Activated T-cell treated with anti-CD3 and anti-CD28 coated beads, Interleukin-2, amount 50 U/mL, for 72 hours (primary cell): Measurements from ENCODE around the gene ARSH. TPM values are rescaled to one million over a fixed set of nuclear protein-coding genes. Genes with fewer than 3 reads are reported as not detected.
A peak's percentile ranks its signal among the peaks of the same experiment; 100 is the strongest.
"Not testable (repeated sequence)": the region's sequence is repeated elsewhere in the genome, so short reads cannot be mapped to it uniquely, and the experiment has no call there.

Experiments used
- ATAC-seq, 2 donors: fragments of 150-1000 bp; cut with Tn5 transposase; replicated peaks in 1 of 2; 2 replicates each; pipeline ENCODE4 v1.10.0; 2021; ENCODE audit warnings: moderate library complexity in 2 of 2, mild to moderate bottlenecking in 1 of 2
- DNase-seq, 2 donors: peaks; one replicate each; pipeline ENCODE4 v3.0.0; 2021 to 2022; ENCODE audit warnings: mixed read lengths in 1 of 2
- H3K27ac Mint-ChIP-seq: one replicate; pipeline ENCODE4 v1.8.0; 2022; ENCODE audit warnings: mild to moderate bottlenecking, moderate library complexity, mixed read lengths
- H3K27me3 Mint-ChIP-seq: one replicate; pipeline ENCODE4 v1.8.0; 2022; ENCODE audit warnings: low read depth, mixed read lengths
- H3K36me3 Mint-ChIP-seq, 2 donors: one replicate each; pipeline ENCODE4 v1.8.0; 2022; ENCODE audit warnings: mixed read lengths in 2 of 2, mild to moderate bottlenecking in 1 of 2; ENCODE audit not compliant: insufficient read depth in 2 of 2
- H3K4me1 Mint-ChIP-seq: one replicate; pipeline ENCODE4 v1.8.0; 2022; ENCODE audit warnings: low read depth, mixed read lengths
- H3K4me3 Mint-ChIP-seq, 2 donors: one replicate each; pipeline ENCODE4 v1.8.0; 2022; ENCODE audit warnings: mild to moderate bottlenecking in 2 of 2, mixed read lengths in 2 of 2, moderate library complexity in 2 of 2
- H3K9me3 Mint-ChIP-seq, 2 donors: one replicate each; pipeline ENCODE4 v1.8.0; 2022; ENCODE audit warnings: mixed read lengths in 2 of 2
- total RNA-seq, 2 donors: library from RNA; stranded (reverse); gene quantifications; one replicate each; pipeline ENCODE4 v1.2.3, GENCODE V29; 2022

The ARSH gene, protein sequence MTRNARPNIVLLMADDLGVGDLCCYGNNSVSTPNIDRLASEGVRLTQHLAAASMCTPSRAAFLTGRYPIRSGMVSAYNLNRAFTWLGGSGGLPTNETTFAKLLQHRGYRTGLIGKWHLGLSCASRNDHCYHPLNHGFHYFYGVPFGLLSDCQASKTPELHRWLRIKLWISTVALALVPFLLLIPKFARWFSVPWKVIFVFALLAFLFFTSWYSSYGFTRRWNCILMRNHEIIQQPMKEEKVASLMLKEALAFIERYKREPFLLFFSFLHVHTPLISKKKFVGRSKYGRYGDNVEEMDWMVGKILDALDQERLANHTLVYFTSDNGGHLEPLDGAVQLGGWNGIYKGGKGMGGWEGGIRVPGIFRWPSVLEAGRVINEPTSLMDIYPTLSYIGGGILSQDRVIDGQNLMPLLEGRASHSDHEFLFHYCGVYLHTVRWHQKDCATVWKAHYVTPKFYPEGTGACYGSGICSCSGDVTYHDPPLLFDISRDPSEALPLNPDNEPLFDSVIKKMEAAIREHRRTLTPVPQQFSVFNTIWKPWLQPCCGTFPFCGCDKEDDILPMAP
- total RNA-seq: not detected

DNA sequence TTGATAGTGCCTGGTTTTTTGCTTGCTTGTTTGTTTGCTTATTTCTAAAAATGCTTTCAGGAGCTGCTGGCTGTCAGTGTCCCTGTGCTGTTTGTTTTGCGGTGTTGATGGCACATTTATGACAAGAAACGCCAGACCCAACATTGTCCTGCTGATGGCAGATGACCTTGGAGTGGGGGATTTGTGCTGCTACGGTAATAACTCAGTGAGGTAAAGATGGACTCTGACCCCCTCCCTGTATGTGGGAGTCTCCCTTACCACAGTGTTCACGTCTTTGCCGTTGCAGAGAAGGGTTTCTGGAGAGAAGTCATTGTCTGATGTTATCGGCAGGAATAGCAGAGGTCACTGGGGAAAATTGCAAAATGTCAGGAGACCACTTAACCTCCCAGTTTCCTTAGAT lies at the start of gene ARSH:
ARSH (plus strand) TSS at position 52 of the 400 bp plus-strand sequence; CDS start at position 119, 67 bp downstream.
- no peaks in the 10 kb centered on the region for H3K4me1 Mint-ChIP-seq
- peaks cover 0 to 3% of the 10 kb centered on the region in 2 donors for H3K36me3 Mint-ChIP-seq
- H3K4me3 Mint-ChIP-seq: no peak within 1 kb of the TSS
- no peak within 1 kb of the TSS for H3K27ac Mint-ChIP-seq
- ATAC-seq (no peak), DNase-seq (no peak)
- peaks cover 0 to 2% of the 10 kb centered on the region in 2 donors for H3K9me3 Mint-ChIP-seq
- no peaks in the 10 kb centered on the region for H3K27me3 Mint-ChIP-seq

DNA sequence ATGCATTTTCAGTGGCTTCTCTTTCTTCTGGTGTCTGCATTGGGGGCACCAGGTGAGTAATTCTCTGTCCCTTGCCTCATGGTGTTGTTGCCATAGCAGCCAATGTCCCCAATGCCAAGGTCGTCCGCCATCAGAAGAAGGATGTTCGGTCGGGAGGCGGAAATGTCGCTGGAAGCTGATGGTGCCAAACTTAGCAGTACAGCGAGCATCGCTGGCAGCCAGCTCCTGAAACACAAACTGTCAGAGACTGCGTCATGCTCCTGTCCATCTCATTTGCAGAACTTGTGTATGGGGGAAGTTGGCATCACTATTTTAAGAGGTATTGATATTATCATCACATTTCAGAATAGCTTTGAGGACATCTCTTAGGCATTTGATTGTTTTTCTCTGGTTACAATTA lies 48.1 kb upstream of the ARSH start:
- DNase-seq (no peak), ATAC-seq (no peak)
- no peaks in the 10 kb centered on the region for H3K9me3 Mint-ChIP-seq
- H3K4me3 Mint-ChIP-seq: no peak overlapping the region
- H3K27ac Mint-ChIP-seq: no peak overlapping the region
- H3K27me3 Mint-ChIP-seq: peaks cover 16% of the 10 kb centered on the region
- no peaks in the 10 kb centered on the region for H3K36me3 Mint-ChIP-seq
- no peaks in the 10 kb centered on the region for H3K4me1 Mint-ChIP-seq

GRCh38 chrX:2960861-2961515 lies 45.4 kb upstream of the ARSH start:
- DNase-seq: no peak
- Mint-ChIP-seq H3K27me3 (peaks cover 16% of the 10 kb centered on the region), H3K27ac (no peak overlapping the region), H3K9me3 (no peaks in the 10 kb centered on the region), H3K4me3 (no peak overlapping the region), H3K4me1 (peaks cover 2% of the 10 kb centered on the region), H3K36me3 (no peaks in the 10 kb centered on the region)
- ATAC-seq: no peak

GRCh38 chrX:2962381-2962780 lies 44.0 kb upstream of the ARSH start:
- H3K4me3 Mint-ChIP-seq: no peak overlapping the region

DNA sequence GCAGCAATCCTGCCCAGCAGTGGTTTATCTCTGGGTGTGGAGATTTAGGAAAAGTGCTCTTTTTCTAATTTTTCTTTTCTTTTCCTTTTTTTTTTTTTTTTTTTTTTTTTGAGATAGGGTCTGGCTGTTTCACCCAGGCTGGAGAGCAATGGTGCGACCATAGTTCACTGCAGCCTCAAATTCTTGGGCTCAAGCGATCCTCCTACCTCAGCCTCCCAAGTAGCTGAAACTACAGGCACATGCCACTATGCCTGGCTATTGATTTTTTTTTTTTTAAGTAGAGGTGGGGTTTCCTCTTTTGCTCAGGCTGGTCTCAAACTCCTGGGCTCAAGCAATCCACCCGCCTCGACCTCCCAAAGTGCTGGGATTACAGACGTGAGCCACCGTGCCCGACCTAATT lies 42.9 kb upstream of the ARSH start:
- not testable (repeated sequence) for DNase-seq, ATAC-seq
- peaks cover 10% of the 10 kb centered on the region for H3K4me1 Mint-ChIP-seq

More at GRCh38 chrX:2962381-2962780, 44.0 kb upstream of the ARSH start:
- Mint-ChIP-seq H3K9me3 (no peaks in the 10 kb centered on the region), H3K4me1 (peaks cover 3% of the 10 kb centered on the region), H3K27ac (no peak overlapping the region), H3K27me3 (peaks cover 16% of the 10 kb centered on the region), H3K36me3 (no peaks in the 10 kb centered on the region)
- DNase-seq (no peak), ATAC-seq (no peak)

DNA sequence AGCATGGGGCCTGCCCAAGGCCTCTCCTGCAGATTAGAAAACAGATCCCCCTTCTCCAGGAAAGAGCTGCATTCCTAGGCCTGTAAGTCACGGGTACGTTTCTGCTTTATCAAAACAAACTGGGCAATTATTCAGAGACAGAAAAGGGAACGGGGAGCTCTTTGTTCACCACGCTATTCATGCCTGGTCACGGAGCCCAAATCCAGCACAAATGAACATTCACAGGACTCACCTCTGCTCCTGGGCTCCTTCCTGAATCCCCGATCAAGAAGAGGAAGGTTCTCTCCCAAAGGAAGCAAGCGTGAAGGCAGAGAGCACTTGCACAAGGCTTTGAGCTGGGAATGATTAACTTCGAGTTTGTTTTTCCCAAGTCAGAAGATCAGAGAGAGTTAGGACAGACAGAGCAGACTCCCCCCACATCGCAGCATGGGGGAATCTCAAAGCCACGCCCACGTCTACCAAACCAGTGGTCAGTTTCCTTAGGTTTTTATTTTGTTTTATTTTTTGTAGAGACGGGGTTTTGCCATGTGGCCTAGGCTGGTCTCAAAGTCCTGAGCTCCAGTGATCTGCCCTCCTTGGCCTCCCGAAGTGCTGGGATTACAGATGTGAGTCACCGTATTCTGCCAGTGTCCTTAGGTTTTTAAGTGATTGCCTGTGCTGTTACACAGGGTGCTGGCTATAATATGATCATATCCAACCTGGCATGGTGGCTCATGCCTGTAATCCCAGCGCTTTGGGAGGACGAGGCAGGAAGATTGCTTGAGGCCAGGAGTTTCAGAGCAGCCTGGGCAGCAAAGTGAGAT lies 42.2 kb upstream of the ARSH start:
- H3K9me3 Mint-ChIP-seq, ATAC-seq, H3K36me3 Mint-ChIP-seq: not testable (repeated sequence)

More for the DNA sequence above, 42.9 kb upstream of the ARSH start:
- not testable (repeated sequence) for H3K36me3 Mint-ChIP-seq, H3K4me3 Mint-ChIP-seq, H3K27ac Mint-ChIP-seq, H3K9me3 Mint-ChIP-seq
- H3K27me3 Mint-ChIP-seq: peaks cover 15% of the 10 kb centered on the region

GRCh38 chrX:2965965-2966364 lies 40.4 kb upstream of the ARSH start:
- no peak overlapping the region for H3K27ac Mint-ChIP-seq
- no peak overlapping the region for H3K4me3 Mint-ChIP-seq
- H3K9me3 Mint-ChIP-seq: no peaks in the 10 kb centered on the region
- H3K27me3 Mint-ChIP-seq: peaks cover 14% of the 10 kb centered on the region
- peaks cover 20% of the 10 kb centered on the region for H3K4me1 Mint-ChIP-seq
- peak; percentile 63 to 70 for ATAC-seq
- peak; percentile 12 to 19 for DNase-seq
- H3K36me3 Mint-ChIP-seq: no peaks in the 10 kb centered on the region

More for the DNA sequence above, 42.2 kb upstream of the ARSH start:
- H3K27ac Mint-ChIP-seq, H3K4me3 Mint-ChIP-seq, DNase-seq: not testable (repeated sequence)
- Mint-ChIP-seq H3K4me1 (peaks cover 17% of the 10 kb centered on the region), H3K27me3 (peaks cover 11% of the 10 kb centered on the region)

GRCh38 chrX:2967012-2967411 lies 39.3 kb upstream of the ARSH start:
- Mint-ChIP-seq H3K27me3 (peaks cover 20% of the 10 kb centered on the region), H3K27ac (no peak overlapping the region), H3K4me1 (peaks cover 20% of the 10 kb centered on the region), H3K4me3 (no peak overlapping the region), H3K9me3 (no peaks in the 10 kb centered on the region), H3K36me3 (no peaks in the 10 kb centered on the region)
- ATAC-seq (no peak), DNase-seq (no peak)

DNA sequence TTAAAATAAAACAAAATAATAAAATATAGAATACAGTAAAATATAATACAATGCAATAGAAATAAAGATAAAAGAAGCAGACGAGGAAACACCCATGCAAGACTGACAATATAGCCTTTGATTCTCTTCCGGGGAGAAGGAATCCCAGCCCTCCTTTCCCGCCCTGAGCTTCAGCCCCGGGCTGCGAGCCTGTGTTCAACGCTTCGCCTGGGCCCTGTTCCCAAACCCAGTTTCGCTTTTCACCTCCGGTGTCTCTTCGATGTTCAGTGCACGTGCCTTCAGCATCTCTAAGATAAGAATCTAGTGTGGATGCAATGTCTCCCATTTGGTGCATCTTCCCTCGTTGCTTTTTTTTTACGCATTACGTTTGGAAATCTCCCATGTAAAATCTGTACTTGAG lies 38.8 kb upstream of the ARSH start:
- H3K36me3 Mint-ChIP-seq: no peaks in the 10 kb centered on the region
- peak overlapping the region in 1 of 2 donors; percentile 62 for H3K4me3 Mint-ChIP-seq
- H3K27me3 Mint-ChIP-seq: peaks cover 20% of the 10 kb centered on the region
- H3K9me3 Mint-ChIP-seq: no peaks in the 10 kb centered on the region
- ATAC-seq: no peak
- peaks cover 20% of the 10 kb centered on the region for H3K4me1 Mint-ChIP-seq
- H3K27ac Mint-ChIP-seq: no peak overlapping the region
- DNase-seq: no peak

DNA sequence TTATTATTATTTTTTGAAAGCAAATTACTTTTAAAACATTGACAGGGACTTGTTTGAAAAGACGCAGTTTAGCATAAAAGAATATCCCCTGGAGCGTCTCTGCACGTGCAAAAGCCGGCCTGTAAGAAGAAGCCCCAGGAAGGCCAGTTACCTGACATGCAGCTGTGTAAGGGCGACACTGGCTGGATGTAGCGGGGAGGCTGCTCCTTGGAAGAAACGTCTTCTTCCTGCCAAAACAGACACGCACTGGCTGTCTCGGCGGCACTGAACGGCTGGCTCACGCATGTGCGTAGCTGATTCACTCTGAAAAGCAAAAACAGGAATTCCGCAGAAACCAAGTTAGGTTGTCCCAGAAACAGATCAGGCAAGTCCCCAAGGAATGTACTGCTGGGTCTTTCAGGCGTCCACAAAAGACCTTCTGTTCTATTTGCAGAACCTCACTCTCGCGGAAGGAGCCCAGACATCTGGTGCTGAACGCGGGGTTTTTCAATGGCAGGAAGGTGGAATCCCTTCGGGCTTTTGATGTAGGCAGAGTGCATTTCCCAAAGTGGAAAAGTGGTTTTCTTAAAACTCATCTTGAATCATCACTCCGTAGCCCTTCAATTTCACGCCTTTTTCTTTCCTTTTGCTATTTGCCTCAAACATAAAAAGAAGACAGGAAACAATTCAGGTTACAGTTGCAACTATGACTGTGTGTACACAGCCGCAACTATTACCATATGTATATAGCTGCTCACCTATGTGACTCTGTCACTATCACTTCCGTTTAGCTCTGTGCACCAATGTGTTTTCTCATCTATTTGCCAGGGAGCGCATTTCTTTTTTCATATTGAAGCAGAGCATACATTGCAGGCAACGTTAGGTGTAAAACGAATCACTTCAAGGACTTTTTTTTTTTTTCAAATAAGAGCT lies 38.1 kb upstream of the ARSH start:
- peak; percentile 97 for ATAC-seq
- Mint-ChIP-seq H3K36me3 (no peaks in the 10 kb centered on the region), H3K27ac (no peak overlapping the region), H3K27me3 (peaks cover 15% of the 10 kb centered on the region), H3K9me3 (no peaks in the 10 kb centered on the region), H3K4me1 (peaks cover 20% of the 10 kb centered on the region), H3K4me3 (peak overlapping the region; percentile 62 to 65)
- peak; percentile 2 to 33 for DNase-seq

DNA sequence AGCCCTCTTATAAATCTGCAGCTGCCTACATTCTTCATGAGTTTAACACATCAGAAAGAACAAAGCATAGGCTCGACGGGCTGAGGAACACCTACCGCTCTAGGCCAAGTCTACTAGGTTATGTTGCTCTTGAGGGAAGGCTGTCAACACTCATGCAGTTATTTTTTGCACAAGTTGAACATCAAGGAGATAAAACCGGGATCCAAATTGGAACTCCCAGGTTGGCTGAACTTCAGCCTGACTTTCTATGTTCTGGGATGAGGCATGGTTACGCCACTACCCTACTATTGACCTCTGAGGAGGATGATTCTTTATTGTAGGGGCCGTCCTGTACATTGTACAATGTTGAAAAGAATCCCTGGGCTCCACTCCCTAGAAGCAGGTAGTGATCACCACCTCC lies 37.3 kb upstream of the ARSH start:
- Mint-ChIP-seq H3K27me3 (peaks cover 20% of the 10 kb centered on the region), H3K9me3 (no peaks in the 10 kb centered on the region), H3K27ac (no peak overlapping the region), H3K4me3 (peak overlapping the region in 1 of 2 donors; percentile 65), H3K4me1 (peaks cover 20% of the 10 kb centered on the region), H3K36me3 (no peaks in the 10 kb centered on the region)
- ATAC-seq (no peak), DNase-seq (no peak)

- Mint-ChIP-seq H3K9me3 (no peaks in the 10 kb centered on the region), H3K27me3 (peaks cover 22% of the 10 kb centered on the region), H3K27ac (no peak overlapping the region), H3K4me1 (peaks cover 16% of the 10 kb centered on the region), H3K4me3 (no peak overlapping the region), H3K36me3 (no peaks in the 10 kb centered on the region)
- ATAC-seq: no peak
- DNase-seq: no peak
These were observed 34.0 kb upstream of the ARSH start for GRCh38 chrX:2972391-2972790.
